ENCODE measurements around the gene CEP70.
"Not testable (repeated sequence)": the region's sequence is repeated elsewhere in the genome, so short reads cannot be mapped to it uniquely, and the experiment has no call there.

The CEP70 gene

DNA sequence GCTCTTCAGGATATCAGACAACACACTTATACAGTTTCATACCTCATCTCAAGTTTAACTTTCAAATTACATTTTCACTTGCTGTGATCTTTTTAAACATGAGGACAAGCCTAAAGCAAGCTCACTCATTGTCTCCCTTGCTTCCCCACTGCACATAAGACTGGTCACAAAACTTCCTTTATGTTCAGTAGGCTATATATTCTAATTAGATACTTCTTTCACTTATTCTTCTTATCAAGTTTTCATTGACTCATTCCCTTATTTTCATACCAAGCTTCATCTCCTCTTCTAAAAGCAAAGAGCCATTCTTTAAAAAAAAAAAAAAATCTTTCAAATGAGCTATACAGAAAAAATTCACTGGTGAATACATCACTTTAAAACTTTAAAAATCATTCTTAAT lies 97.0 kb downstream of the CEP70 start:
- no peaks in the 10 kb centered on the region for H3K27me3 ChIP-seq (ENCODE audit: insufficient read depth, low read length)
- H3K36me3 ChIP-seq (ENCODE audit: insufficient read depth, low read length): peaks cover 4% of the 10 kb centered on the region; the same call in 1 of the 2 replicates
- TF ChIP-seq, protein P1, sequence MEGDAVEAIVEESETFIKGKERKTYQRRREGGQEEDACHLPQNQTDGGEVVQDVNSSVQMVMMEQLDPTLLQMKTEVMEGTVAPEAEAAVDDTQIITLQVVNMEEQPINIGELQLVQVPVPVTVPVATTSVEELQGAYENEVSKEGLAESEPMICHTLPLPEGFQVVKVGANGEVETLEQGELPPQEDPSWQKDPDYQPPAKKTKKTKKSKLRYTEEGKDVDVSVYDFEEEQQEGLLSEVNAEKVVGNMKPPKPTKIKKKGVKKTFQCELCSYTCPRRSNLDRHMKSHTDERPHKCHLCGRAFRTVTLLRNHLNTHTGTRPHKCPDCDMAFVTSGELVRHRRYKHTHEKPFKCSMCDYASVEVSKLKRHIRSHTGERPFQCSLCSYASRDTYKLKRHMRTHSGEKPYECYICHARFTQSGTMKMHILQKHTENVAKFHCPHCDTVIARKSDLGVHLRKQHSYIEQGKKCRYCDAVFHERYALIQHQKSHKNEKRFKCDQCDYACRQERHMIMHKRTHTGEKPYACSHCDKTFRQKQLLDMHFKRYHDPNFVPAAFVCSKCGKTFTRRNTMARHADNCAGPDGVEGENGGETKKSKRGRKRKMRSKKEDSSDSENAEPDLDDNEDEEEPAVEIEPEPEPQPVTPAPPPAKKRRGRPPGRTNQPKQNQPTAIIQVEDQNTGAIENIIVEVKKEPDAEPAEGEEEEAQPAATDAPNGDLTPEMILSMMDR (IDR thresholded peaks at IDR 0.05; ENCODE audit: low read length): no peak
- TF ChIP-seq EZH2 (IDR thresholded peaks at IDR 0.05; ENCODE audit: borderline replicate concordance, low read length): no peak
- no peak overlapping the region for H3K4me2 ChIP-seq (ENCODE audit: low read length)
- H3F3A ChIP-seq (ENCODE audit: insufficient read depth, low read length): no peaks in the 10 kb centered on the region
- H3K9ac ChIP-seq (ENCODE audit: low read length): no peak overlapping the region
- no peaks in the 10 kb centered on the region for H3K9me2 ChIP-seq (ENCODE audit: low read depth, low read length)
- H3K9me3 ChIP-seq (ENCODE audit: low read length): no peaks in the 10 kb centered on the region
- no peaks in the 10 kb centered on the region for H4K20me1 ChIP-seq (ENCODE audit: insufficient read depth, low read length)
- H3K4me3 ChIP-seq (ENCODE audit: low read depth, low read length, poor library complexity, severe bottlenecking): no peak overlapping the region
- H3K79me2 ChIP-seq (ENCODE audit: insufficient read depth, low read length): no peaks in the 10 kb centered on the region
- no peak overlapping the region for H2AFZ ChIP-seq (ENCODE audit: low read length)
- no peak overlapping the region for H3K27ac ChIP-seq (ENCODE audit: low read depth, low read length, poor library complexity, severe bottlenecking)
- no peaks in the 10 kb centered on the region for H3K4me1 ChIP-seq (ENCODE audit: insufficient read depth, low read length, severe bottlenecking)

DNA sequence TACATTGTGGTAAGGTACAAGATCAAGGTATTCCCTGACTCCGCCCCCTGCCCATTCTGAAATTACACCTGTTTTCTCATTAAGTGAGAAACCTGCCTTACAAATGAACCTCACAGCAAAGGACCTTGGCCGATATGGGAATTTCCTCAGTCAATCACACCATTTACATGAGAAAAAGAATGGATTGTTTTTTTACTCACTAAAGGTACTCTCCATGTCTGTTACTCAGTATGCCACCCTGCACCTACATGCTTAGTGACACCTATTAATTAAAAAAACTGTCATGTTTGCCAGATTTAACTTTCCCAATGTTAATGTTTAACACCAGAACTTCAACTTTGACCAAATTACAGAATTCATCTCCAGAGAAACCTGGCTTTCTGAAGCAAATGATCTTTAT lies 97.6 kb downstream of the CEP70 start:
- TF ChIP-seq EZH2 (IDR thresholded peaks at IDR 0.05; ENCODE audit: borderline replicate concordance, low read length): no peak
- TF ChIP-seq, protein P1 (IDR thresholded peaks at IDR 0.05; ENCODE audit: low read length): no peak
- peaks cover 4% of the 10 kb centered on the region; the same call in 1 of the 2 replicates for H3K36me3 ChIP-seq (ENCODE audit: insufficient read depth, low read length)
- H2AFZ ChIP-seq (ENCODE audit: low read length): no peak overlapping the region
- H3K4me2 ChIP-seq (ENCODE audit: low read length): no peak overlapping the region
- no peaks in the 10 kb centered on the region for H4K20me1 ChIP-seq (ENCODE audit: insufficient read depth, low read length)
- H3K79me2 ChIP-seq (ENCODE audit: insufficient read depth, low read length): no peaks in the 10 kb centered on the region
- no peaks in the 10 kb centered on the region for H3K9me3 ChIP-seq (ENCODE audit: low read length)
- H3K4me3 ChIP-seq (ENCODE audit: low read depth, low read length, poor library complexity, severe bottlenecking): no peak overlapping the region
- H3F3A ChIP-seq (ENCODE audit: insufficient read depth, low read length): no peaks in the 10 kb centered on the region
- no peak overlapping the region for H3K9ac ChIP-seq (ENCODE audit: low read length)
- no peaks in the 10 kb centered on the region for H3K27me3 ChIP-seq (ENCODE audit: insufficient read depth, low read length)
- H3K27ac ChIP-seq (ENCODE audit: low read depth, low read length, poor library complexity, severe bottlenecking): no peak overlapping the region
- no peaks in the 10 kb centered on the region for H3K4me1 ChIP-seq (ENCODE audit: insufficient read depth, low read length, severe bottlenecking)
- H3K9me2 ChIP-seq (ENCODE audit: low read depth, low read length): no peaks in the 10 kb centered on the region

DNA sequence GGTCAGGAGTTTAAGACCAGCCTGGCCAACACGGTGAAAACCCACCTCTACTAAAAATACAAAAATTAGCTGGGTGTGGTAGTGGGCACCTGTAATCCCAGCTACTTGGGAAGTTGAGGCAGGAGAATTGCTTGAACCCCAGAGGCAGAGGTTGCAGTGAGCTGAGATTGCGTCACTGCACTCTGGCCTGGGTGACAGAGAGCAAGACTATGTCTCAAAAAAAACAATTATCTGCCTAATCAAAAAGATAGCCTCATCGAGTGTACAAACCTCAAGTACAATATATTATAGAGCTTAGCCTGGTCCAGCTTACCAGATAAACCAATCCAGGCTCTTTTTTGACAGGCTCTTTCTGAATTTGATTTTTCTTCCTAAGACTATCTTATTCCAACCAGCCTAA lies 98.4 kb downstream of the CEP70 start:
- not testable (repeated sequence) for H3K9me2 ChIP-seq (ENCODE audit: low read depth, low read length); H3K4me2 ChIP-seq (ENCODE audit: low read length); H2AFZ ChIP-seq (ENCODE audit: low read length); H3K4me3 ChIP-seq (ENCODE audit: low read depth, low read length, poor library complexity, severe bottlenecking); H3F3A ChIP-seq (ENCODE audit: insufficient read depth, low read length); H4K20me1 ChIP-seq (ENCODE audit: insufficient read depth, low read length); H3K36me3 ChIP-seq (ENCODE audit: insufficient read depth, low read length); H3K79me2 ChIP-seq (ENCODE audit: insufficient read depth, low read length); H3K9ac ChIP-seq (ENCODE audit: low read length); H3K9me3 ChIP-seq (ENCODE audit: low read length); H3K27me3 ChIP-seq (ENCODE audit: insufficient read depth, low read length); H3K4me1 ChIP-seq (ENCODE audit: insufficient read depth, low read length, severe bottlenecking); H3K27ac ChIP-seq (ENCODE audit: low read depth, low read length, poor library complexity, severe bottlenecking)

DNA sequence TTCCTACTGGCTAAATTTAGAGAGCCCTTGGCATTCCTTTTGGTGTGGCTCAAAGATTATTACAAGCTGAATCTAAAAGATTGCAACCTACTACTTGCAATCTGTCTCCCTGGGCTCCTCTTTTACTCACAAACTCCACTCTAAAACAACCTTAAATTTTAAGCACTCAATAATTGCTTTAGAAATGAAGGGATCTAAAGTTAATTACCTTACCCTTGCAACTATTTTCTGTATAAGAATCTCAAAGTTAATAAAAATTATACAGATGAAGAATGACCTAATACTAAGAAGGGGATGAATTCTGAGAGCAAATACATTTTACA lies 99.5 kb downstream of the CEP70 start:
- peaks cover 4% of the 10 kb centered on the region; the same call in 1 of the 2 replicates for H3K36me3 ChIP-seq (ENCODE audit: insufficient read depth, low read length)
- H3K27ac ChIP-seq (ENCODE audit: low read depth, low read length, poor library complexity, severe bottlenecking): no peak overlapping the region
- no peaks in the 10 kb centered on the region for H3K4me1 ChIP-seq (ENCODE audit: insufficient read depth, low read length, severe bottlenecking)
- no peak overlapping the region for H3K4me2 ChIP-seq (ENCODE audit: low read length)
- TF ChIP-seq EZH2 (IDR thresholded peaks at IDR 0.05; ENCODE audit: borderline replicate concordance, low read length): no peak
- TF ChIP-seq, protein P1 (IDR thresholded peaks at IDR 0.05; ENCODE audit: low read length): no peak
- H3K27me3 ChIP-seq (ENCODE audit: insufficient read depth, low read length): no peaks in the 10 kb centered on the region
- H4K20me1 ChIP-seq (ENCODE audit: insufficient read depth, low read length): no peaks in the 10 kb centered on the region
- H3F3A ChIP-seq (ENCODE audit: insufficient read depth, low read length): no peaks in the 10 kb centered on the region
- H3K9me3 ChIP-seq (ENCODE audit: low read length): no peaks in the 10 kb centered on the region
- H3K4me3 ChIP-seq (ENCODE audit: low read depth, low read length, poor library complexity, severe bottlenecking): no peak overlapping the region
- H3K9ac ChIP-seq (ENCODE audit: low read length): no peak overlapping the region
- H3K79me2 ChIP-seq (ENCODE audit: insufficient read depth, low read length): no peaks in the 10 kb centered on the region
- no peak overlapping the region for H2AFZ ChIP-seq (ENCODE audit: low read length)
- H3K9me2 ChIP-seq (ENCODE audit: low read depth, low read length): no peaks in the 10 kb centered on the region

Measured in OCI-LY1 (cell line).